C4-2B (cell line): Measurements from ENCODE around the gene NADSYN1.

Experiments used
- ZFX ChIP-seq: fragments of 450-650 bp; IDR thresholded peaks from 2 replicates; pipeline ENCODE4 v1.6.1; 2017
- TF ChIP-seq, protein P1 (sequence below): fragments of 450-650 bp; conservative IDR thresholded peaks from 2 replicates; pipeline ENCODE4 v1.5.1; 2017; ENCODE audit warnings: mild to moderate bottlenecking

DNA sequence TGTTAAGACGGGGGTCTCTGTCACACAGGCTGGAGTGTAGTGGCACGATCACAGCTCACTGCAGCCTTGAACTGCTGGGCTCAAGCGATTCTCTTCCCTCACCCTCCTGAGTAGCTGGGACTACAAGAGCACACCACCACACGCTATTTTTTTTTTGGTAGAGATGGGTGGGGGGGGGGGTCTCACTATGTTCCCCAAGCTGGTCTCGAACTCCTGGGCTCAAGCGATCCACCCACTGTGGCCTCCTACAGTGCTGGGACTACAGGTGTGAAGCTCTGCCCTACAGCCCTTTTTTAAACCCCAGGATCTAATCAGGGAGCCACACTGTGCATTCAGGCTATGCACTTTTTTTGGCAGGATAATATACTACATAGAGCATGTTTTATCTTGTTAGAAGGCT is 3.4 kb upstream of the NADSYN1 start:
- TF ChIP-seq, protein P1, sequence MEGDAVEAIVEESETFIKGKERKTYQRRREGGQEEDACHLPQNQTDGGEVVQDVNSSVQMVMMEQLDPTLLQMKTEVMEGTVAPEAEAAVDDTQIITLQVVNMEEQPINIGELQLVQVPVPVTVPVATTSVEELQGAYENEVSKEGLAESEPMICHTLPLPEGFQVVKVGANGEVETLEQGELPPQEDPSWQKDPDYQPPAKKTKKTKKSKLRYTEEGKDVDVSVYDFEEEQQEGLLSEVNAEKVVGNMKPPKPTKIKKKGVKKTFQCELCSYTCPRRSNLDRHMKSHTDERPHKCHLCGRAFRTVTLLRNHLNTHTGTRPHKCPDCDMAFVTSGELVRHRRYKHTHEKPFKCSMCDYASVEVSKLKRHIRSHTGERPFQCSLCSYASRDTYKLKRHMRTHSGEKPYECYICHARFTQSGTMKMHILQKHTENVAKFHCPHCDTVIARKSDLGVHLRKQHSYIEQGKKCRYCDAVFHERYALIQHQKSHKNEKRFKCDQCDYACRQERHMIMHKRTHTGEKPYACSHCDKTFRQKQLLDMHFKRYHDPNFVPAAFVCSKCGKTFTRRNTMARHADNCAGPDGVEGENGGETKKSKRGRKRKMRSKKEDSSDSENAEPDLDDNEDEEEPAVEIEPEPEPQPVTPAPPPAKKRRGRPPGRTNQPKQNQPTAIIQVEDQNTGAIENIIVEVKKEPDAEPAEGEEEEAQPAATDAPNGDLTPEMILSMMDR: no peak
- TF ChIP-seq ZFX: no peak
